Activated effector memory CD4-positive, alpha-beta T cell treated with Interleukin-2 at 50 U/mL for 16 hours (primary cell): Measurements from ENCODE around the gene C22orf42.
"Not testable (repeated sequence)": the region's sequence is repeated elsewhere in the genome, so short reads cannot be mapped to it uniquely, and the experiment has no call there.

ENCODE experiments used
- DNase-seq: peaks from one replicate; pipeline ENCODE4 v3.0.0-alpha.2; 2020

C22orf42 gene

DNA sequence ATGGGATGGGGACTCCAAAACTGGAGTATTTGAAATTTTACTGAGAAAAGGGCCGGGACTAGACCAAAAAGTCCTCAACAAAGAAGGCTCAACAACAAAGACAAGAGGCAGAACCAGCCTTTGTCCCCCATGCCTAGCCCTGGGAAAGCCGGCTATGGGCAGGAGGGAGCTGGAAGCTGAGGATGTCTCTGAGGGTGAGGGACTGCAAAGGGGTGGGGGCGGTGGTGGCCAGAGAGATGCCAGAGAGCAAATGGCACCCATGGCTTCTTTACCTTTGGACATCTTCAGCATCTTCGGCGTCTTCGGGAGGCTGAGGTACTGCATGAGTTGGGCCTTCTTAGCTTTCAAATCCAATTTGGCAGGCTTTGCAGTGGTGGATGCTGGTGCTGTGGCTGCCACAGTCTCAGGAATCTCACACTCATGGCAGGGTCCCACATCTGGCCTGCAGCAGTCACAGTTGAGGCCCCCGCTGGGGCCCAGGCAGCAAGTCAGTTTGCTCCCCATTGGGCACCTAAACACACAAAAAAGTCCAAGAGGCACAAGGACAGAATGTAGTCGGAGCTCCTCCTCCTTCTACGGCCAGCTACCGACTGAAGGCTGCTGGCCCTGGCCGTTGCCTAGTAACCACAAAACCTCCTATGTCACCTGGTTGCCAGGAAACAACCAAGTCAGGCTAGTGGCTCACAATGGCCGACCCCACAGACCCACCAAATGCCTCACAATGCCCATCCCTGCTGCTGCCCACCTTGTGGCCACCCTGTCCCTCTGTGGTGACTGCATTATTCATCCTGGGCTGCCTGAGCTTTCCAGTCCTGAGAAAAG is at the start of gene C22orf42:
Gene C22orf42, minus strand, starts transcription at position 592 of the 822 bp plus-strand sequence. Its CDS starts 88 bp downstream, at position 504.
- no peak for DNase-seq

- DNase-seq = no peak
Observed at GRCh38 chr22:32208681-32209080, 49.6 kb upstream of the C22orf42 start.

DNA sequence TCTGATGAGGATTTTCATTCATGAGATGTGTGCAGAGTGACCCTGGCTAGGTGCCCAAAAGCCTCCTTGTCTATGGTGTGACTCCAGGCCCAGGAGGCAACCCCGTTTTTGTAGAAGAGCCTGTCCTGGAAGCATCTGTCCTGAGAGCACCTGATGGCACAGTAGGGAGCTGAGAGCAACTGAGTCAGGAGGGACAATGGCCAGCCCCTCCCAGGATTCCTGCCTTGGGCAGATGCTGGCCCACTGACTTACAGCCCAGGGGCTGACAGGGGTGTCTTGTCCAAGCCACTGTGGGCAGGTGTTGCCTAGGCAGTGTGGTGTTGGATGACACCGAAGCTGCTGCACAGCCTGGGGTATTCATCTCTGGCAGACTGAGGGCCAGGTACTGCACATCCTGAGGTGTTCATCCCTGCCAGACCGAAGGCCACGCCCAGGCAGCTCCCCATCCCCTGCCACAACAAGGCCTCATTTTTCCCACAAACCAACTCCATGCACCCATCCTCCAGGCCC is 48.9 kb upstream of the C22orf42 start:
- no peak for DNase-seq

DNA sequence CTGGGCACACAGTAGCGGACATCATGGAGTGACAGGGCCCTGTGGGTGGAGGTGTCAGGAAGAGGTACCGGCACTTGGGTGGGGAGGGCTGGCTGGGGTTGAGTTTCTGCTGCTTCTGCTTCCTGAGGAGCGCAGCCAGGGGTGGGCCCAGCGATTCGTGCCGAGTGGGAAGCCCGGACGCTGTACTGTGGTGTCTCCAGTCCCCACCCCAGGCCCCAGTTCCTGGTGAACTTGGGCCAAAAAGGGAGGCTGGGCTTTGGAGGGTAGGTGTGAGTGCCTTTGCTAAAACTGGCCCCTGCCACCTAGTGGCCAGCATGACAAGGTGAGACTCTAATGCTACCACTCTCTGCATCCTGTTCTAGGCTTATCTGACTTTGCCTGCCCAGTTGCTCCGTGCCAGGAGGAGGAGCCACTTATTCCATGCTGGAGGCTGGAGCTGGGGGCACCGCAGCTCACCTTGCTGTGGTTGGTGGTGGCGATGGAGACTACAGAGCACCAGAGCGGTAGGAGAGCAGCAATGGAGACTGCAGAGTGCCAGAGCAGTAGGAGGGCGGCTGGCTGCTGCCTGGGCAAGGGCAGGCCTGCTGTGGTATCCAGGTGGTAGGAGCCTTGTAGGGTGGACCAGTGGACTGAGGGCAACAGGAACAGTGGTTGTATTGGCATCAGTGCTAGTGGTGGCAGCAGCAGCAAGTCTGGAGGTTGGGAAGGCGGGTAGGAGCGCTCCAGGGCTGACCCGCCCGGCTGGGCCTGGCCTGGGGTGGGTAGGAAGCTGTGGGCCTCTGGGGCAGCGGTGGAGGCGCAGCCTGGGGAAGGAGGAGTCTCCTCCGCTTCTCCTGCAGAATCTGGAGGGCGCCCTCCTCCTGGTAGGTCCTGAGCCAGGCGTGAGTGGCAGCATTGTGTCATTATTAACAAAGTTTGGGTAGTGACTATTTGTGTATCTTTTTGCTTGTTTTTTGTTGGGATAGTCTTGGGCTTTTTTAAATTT is 48.0 kb upstream of the C22orf42 start:
- no peak for DNase-seq

GRCh38 chr22:32205974-32206773 is 47.1 kb upstream of the C22orf42 start:
- DNase-seq = no peak

- no peak for DNase-seq
Observed at GRCh38 chr22:32204856-32205722, 46.0 kb upstream of the C22orf42 start, which contains the start of gene RFPL2. RFPL2 (minus strand) TSS chr22:32205073; CDS start chr22:32202451, 2,622 bp downstream.

DNA sequence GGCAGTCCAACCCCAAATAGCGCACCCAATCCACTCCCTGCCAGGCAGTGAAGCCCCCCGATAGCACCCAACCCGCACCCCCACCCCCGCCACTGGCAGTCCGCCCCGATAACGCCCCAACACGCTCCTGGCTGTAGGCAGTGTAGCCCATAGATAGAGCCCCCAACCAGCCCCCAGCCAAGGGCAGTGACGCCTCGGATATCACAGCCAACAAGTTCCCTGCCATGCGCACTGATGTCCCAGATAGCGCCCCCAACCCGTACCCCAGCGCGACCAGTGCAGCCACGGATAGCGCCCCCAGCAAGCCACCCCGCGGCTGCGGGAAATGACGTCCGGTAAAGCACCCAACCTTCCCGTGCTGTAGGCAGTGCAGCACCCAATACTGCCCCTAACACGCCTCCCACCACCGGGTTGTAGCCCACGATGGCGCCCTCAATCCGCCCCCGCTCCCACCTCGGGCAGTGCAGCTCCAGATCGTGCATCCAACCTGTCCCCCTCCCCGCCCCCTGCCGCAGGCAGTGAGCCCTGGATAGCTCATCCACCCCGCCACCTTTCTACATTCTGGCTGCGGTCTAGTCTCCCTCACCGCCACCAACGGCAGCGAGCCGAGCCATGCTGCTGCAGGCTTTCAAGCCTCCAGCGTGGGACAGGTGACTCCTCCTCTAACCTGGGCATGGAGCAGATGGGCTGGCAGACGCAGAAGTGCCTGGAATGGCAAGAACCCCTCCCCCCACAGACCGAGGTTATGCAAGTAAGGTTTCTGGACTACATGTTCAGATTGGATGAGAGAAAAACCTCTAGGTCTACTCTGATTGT is 45.1 kb upstream of the C22orf42 start:
- no peak for DNase-seq

DNA sequence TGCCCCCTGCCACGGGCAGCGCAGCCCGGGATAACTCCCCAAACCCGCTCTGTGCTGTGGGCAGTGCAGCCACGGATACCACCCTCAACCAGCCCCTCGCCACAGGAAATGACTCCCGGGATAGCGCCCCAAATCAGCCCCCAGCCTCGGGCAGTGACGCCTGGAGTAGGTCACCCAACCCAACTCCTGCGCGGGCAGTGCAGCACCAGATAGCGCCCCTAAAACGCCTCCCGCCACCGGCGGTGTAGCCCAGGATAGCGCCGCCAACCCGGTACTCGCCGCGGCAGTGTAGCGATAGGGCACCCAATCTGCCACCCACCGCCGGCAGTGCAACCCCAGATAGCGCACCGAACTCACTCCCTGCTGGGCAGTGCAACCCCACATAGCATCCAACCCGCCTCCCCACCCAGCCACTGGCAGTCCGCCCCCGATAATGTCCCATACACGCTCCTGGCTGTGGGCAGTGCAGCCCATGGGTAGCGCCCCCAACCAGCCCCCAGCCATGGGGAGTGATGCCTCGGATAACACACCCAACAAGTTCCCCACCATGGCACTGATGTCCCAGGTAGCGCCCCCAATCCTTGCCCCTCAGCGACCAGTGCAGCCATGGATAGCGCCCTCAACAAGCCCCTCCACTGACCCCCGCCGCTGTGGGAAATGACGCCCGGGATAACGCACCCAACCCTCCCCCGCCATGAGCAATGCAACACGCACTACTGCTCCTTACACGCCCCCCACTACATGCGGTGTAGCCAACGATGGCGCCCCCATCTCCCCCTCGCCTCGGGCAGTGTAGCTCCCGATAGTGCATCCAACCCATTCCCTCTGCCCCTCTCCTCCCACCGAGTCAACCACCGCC is 44.3 kb upstream of the C22orf42 start:
- no peak for DNase-seq

DNA sequence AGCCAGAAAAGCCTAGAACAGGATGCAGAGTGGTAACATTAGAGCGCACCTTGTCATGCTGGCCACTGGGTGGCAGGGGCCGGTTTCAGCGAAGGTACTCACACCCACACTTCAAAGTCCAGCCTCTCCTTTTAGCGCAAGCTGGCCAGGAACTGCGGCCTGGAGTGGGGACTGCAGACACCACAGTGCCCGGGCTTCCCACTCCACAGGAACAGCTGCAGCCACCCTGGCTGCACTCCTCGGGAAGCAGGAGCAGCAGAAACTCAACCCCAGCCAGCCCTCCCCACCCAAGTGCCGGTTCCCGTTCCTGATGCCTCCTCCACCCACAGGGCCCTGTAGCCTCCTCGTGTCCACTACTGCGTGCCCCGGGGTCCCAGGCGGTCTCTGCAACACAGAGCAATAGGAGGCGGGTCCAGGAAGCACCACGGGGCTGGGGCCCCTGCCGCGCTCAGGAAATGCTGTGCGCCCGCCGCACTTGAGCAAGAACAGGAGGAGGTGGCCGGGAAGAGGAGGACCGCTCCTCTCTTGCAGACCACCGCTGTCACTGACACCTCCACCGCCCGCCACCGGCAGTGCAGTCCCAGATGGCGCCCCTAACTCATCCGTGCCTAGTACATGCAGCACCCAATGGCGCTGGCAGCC is 43.6 kb upstream of the C22orf42 start:
- DNase-seq = no peak

GRCh38 chr22:32202161-32202538 is 43.0 kb upstream of the C22orf42 start:
- no peak for DNase-seq

DNA sequence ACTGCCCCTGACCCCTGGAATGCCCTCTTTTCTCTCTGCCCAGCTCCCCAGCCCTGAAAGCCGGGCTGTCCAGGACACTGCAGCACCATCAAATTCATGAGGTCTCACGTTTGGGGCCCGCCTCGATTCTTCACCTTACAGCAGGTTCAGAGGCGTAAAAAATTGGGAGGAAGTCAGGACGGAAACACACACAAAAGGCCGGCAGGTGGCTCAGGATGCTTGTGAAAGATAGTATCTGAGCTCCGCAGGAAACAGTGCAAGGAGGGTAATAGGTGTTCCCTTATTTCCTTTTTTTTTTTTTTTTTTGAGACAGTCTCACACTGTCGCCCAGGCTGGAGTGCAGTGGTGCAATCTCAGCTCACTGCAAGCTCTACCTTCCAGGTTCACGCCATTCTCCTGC is 41.6 kb upstream of the C22orf42 start:
- DNase-seq = no peak

GRCh38 chr22:32199961-32200360 is 40.9 kb upstream of the C22orf42 start:
- DNase-seq = no peak

DNA sequence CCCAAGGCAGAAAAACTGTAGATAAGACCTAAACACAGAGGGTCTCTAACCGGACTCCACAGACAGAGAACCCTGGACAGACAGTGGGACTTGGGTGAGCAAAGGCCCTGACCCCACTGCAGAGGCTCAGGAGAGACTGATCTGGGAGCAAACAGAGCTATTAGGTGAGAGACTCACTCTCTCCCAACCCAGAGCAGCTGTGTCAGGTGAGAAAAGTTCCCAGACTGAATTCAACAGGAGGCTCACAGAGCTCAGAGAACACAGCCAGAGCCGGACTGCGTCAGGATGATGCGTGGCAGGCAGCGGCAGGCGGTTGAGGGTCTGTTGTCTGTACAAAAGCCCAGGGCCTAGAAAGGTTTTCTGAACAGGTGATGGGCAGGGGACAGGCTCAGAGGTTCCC is 40.2 kb upstream of the C22orf42 start:
- DNase-seq = no peak

DNA sequence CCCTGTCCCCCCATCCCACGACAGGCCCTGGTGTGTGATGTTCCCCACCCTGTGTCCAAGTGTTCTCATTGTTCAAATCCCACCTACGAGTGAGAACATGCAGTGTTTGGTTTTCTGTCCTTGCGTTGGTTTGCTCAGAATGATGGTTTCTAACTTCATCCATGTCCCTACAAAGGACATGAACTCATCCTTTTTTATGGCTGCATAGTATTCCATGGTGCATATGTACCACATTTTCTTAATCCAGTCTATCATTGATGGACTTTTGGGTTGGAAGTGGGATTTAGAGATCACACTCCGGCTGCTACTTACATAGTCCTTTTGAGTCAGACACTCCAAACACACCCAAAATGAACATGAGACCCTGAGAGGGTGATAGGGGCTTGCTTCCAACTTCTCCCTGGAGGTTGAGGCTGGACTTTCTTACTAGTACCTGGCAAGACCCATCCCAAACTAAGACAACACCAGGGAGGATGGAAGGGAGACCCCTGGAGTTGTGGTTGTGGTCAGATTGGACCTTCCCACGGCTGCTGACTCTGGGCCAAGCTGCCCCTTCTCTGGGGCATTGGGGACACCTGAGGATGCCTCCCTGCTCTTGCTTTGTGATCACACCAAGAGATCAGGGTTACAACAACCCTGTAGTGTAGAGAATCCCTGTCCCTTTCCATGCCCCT is 38.6 kb upstream of the C22orf42 start:
- DNase-seq = not testable (repeated sequence)

- DNase-seq = not testable (repeated sequence)
Observed at GRCh38 chr22:32195900-32196299, 36.8 kb upstream of the C22orf42 start.

DNA sequence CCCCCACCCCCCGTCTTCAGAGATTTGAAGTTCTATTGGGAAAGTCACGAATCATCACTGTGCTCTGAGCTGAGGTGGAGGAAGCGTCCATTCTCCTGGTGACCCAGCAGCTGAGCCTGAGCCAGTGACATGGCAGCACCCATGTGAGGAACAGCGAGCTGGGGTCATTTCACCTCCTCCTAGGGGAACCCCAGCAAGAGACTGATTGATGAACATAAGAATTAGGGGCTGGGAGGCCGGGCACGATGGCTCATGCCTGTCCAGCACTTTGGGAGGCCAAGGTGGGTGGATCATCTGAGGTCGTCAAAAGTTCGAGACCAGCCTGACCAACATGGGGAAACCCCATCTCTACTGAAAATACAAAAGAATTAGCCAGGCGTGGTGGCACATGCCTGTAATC is 34.2 kb upstream of the C22orf42 start:
- not testable (repeated sequence) for DNase-seq

DNA sequence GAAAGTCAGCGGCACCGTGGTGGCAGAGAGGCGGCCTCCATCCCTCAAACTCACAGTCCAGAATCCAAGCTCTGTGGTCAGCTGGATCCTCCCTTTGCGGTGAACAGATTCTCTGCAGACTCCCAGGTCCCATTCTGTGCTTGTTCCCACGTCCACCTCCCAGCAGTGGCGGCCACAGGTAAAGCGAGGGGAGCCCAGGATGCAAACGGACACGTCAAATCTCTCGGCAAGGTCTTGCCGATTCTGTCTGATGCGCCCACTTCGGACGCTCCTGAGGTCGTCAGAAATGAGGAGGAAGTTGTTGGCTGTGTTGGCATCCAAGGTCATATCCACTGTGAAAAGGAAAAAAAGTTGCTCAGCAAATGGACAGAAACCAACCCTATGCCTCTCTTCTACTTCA is 31.9 kb upstream of the C22orf42 start:
- not testable (repeated sequence) for DNase-seq

DNA sequence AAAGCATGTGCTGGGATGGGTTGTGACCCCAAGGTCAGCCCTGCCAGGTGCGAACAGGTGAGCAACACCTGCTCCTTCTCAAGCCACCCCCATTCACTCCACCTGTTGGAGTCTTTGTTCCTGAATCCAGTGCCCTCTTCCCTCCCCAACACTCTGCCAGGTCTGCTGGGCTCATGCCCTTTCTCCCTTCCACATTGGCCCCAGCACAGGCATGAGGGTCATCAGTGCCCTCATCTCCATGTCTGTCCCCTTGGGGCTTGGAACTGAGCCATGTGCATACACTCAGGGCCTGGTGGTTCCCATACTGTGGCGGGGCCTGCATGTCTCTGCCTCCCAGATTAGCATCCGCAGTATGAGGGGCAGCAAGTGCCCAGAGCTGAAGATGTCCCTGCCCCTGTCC is 26.7 kb upstream of the C22orf42 start:
- no peak for DNase-seq
